GM12891 (cell line): ENCODE data around the gene CFL2.

Source experiments
- DNase-seq: peaks from one replicate; pipeline ENCODE4 v3.0.0; 2011; ENCODE audit warnings: low spot score; ENCODE audit not compliant: insufficient read length
- FAIRE-seq: peaks from 2 replicates; lab custom pipeline; 2011; peaks lifted over from hg19 to GRCh38; lab: Jason Lieb, UNC
- PAX5 ChIP-seq: IDR thresholded peaks from 2 replicates; pipeline ENCODE4 v1.6.1; 2011; ENCODE audit warnings: low read length, moderate library complexity, mild to moderate bottlenecking; ENCODE audit not compliant: insufficient read depth, severe bottlenecking
- POLR2A ChIP-seq: IDR thresholded peaks from 2 replicates; pipeline ENCODE4 v1.6.1; 2011; ENCODE audit warnings: low read depth, low read length, control low read depth
- POLR2AphosphoS5 ChIP-seq: IDR thresholded peaks from 2 replicates; pipeline ENCODE4 v1.6.1; 2011; ENCODE audit warnings: low read depth, low read length, control low read depth
- POU2F2 ChIP-seq: IDR thresholded peaks from 2 replicates; pipeline ENCODE4 v1.6.1; 2011; ENCODE audit warnings: low read depth, mild to moderate bottlenecking, control low read depth, low read length, moderate library complexity
- SPI1 ChIP-seq: IDR thresholded peaks from 2 replicates; pipeline ENCODE4 v1.6.1; 2011; ENCODE audit warnings: low read depth, low read length, control low read depth
- TAF1 ChIP-seq: IDR thresholded peaks from 2 replicates; pipeline ENCODE4 v1.6.1; 2011; ENCODE audit warnings: low read depth, low read length, control low read depth

CFL2 gene

DNA sequence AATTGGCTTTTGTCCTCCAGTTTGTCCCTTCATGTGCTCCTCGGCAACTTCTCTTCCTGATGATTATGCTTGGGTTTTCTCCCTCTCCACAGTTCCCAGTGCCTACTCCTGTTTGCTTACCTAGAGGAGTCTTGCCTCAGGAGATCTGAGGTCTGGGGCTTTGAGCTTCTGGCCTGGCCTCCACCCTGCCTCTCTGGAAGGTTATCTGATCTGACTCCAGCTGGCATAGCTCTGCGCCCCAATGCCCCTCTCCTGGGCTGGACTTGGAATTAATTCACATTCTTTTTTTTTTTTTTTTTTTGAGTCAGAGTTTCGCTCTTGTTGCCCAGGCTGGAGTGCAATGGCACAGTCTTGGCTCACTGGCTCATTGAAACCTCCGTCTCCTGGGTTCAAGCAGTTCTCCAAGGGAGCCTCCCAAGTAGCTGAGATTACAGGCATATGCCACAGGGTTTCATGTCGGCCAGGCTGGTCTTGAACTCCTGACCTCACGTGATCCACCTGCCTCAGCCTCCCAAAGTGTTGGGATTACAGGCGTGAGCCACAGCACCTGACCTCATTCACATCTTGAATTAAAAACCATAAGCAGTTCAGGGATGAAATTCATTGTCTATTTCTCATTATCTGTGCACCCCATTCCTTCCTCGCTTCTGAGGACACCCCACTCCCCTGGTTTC lies 33.5 kb downstream of the CFL2 start:
- DNase-seq (no peak), FAIRE-seq (no peak)
- TF ChIP-seq TAF1 (no peak), POU2F2 (no peak), POLR2A (no peak), POLR2AphosphoS5 (no peak)

DNA sequence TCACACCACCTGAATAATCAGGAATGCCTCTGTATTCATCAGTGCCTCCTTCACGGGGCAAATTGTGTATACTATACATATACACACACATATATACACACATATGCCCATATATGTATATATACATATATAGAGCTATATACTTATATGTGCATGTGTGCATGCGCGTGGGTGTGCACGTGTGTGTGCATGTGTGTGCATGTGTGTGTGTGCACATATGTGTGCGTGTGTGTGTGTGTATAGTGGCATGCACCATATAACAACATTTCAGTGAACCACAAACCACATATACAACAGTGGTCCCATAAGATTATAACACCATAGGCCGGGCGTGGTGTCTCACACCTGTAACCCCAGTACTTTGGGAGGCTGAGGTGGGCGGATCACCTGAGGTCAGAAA lies 35.7 kb downstream of the CFL2 start:
- DNase-seq = no peak
- no peak for TF ChIP-seq POLR2A
- no peak for TF ChIP-seq PAX5
- TF ChIP-seq SPI1 = no peak
- no peak for FAIRE-seq

DNA sequence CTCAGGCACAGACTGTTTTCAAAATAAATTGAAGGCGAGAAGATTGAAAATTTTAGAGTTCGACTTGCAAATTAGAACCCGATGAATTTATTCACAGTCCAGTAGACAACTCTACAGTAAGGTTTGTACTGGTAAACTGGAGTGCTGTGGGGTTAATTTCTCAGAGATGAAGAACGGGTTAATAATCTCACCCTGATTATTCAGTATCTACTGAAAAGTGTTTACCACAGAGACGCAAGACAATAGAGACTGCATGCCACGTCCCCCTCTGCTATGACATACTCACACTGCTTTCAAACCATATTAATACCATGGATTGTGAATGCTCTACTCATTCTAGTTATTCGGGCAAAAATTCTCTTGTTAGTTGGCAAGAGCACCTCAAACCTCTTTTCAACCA lies 36.1 kb downstream of the CFL2 start:
- no peak for TF ChIP-seq POLR2AphosphoS5
- no peak for TF ChIP-seq POU2F2
- TF ChIP-seq PAX5 = no peak
- TF ChIP-seq TAF1 = no peak
- TF ChIP-seq POLR2A = no peak
- TF ChIP-seq SPI1 = no peak
- no peak for FAIRE-seq
- no peak for DNase-seq

DNA sequence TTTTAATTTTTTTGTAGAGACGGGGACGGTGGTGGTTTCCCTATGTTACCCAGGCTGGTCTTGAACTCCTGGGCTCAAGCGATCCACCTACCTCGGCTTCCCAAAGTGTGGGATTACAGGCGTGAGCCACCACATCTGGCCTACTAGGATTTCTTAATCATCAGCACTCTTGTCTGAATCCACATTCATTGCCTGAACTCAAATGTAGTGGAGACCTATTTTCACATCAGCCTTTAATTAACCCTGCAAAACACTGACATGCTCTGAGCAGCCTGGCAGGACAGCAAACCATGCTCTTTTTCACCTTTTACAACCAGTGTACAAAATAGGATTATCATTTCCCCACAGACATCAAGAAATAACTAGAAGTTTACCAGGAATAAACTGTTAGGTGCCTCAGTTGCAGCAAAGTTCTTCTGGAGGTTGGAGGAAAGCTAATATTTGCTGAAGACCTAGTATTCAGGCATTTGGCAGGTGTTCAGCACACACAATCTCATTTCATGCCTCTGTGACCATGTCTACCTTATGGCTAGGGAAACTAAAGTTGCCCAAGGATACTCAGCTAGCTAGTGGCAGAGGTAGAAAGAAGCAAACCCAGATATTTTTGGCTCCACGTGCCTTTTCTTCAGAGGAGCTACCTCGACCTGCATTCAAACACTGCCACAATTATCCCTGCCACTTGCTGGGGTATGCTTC lies 37.7 kb downstream of the CFL2 start:
- FAIRE-seq (no peak), DNase-seq (no peak)
- TF ChIP-seq POLR2A (no peak), SPI1 (no peak), TAF1 (no peak), PAX5 (no peak), POLR2AphosphoS5 (no peak), POU2F2 (no peak)

DNA sequence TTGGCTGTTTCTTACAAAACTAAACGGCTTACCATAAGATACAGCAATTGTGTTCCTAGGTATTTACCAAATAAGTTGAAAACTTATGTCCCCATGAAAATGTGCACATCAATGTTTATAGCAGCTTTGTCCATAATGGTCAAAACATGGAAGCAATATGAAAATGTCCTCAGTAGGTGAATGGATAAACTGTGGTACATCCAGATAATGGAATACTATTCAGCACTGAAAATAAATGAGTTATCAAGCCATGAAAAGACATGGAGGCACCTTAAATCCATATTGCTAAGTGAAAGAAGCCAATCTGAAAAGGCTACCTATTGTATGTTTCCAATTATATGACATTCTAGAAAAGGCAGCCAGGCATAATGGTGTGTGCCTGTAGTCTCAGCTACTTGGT lies 40.7 kb downstream of the CFL2 start:
- FAIRE-seq (no peak), DNase-seq (no peak)
- TF ChIP-seq POLR2A (no peak), SPI1 (no peak), POLR2AphosphoS5 (no peak), POU2F2 (no peak), TAF1 (no peak), PAX5 (no peak)

DNA sequence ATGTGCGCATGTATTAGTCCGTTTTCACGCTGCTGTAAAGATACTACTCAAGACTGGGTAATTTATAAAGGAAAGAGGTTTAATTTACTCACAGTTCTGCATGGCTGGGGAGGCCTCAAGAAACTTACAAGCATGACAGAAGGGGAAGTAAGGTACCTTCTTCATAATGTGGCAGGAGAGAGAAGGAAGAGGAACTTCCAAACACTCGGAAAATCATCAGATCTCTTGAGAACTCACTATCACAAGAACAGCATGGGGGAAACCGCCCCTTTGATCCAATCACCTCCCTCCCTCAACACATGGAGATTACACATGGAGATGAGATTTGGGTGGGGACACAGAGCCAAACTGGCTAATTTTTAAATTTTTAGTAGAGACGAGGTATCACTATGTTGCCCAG lies 42.7 kb downstream of the CFL2 start:
- FAIRE-seq (no peak), DNase-seq (no peak)
- TF ChIP-seq PAX5 (no peak), POU2F2 (no peak), SPI1 (no peak)

DNA sequence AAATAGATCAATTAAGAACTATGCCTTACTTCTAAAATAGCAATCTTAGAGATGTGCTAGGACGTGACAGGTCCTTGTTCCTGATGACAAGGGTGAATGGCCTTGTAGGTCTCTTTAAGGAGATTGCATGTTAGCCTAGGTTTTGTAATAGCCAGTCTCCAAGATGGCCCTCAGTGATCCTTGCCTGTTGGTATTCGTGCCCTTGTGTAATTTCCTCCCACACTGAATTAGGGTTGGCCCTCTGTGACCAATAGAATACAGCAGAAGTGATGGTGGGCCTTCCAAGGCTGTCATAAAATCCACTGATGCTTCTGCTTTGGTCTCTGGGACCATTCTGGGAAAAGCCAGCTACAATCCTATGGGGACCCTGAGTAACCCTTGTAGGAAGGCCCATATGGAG lies 46.3 kb downstream of the CFL2 start:
- no peak for FAIRE-seq
- TF ChIP-seq POLR2A (no peak), POLR2AphosphoS5 (no peak), SPI1 (no peak), POU2F2 (no peak), PAX5 (no peak), TAF1 (no peak)
- DNase-seq = no peak

DNA sequence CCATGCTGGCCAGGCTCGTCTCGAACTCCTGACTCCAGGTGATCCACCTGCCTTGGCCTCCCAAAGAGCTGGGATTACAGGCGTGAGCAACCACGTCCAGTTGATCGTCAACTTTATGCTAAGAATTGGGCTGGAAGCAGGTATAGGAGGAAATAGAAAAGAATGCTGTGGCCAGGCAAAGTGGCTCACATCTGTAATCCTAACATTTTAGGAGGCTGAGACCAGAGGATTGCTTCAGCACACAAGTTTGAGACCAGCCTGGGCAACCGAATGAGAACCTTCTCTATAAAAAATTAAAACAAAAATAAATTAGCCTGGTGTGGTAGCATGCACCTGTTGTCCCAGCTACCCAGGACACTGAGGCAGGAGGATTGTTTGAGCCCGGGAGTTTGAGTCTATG lies 47.4 kb downstream of the CFL2 start:
- no peak for FAIRE-seq
- TF ChIP-seq POU2F2 (no peak), SPI1 (no peak)
- no peak for DNase-seq

DNA sequence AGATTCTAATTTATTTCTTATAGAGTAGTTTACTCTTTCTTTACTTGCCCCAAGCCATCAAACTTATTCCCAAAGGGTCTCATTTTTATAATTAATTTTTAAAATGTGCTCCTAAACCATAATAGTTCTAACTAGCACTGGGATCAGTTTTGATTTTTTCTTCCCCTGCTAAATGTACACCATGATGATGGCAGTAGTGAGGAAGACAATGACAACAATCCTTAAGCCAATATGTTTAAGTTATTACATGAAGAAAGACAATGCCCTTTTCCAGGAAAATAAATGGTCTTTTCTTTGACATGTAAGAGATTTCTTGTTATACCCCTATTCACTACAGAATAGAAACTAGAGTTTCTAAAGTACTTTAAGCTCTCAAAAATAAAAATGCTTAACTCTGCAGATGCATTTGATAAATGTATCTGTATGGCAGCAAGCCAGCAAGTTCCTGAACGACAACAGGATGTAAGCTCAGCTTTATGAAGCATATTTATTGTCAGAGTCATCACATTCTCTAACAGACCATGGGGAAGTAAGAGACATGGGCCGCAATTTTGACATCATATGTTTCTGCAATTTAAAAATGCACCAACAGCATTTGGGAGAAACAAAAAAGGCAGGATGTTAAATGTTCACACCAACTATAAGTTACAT lies 48.5 kb downstream of the CFL2 start:
- DNase-seq (no peak), FAIRE-seq (peak; percentile 38)
- no peak for TF ChIP-seq POLR2AphosphoS5
- no peak for TF ChIP-seq SPI1
- TF ChIP-seq PAX5 = no peak
- no peak for TF ChIP-seq POU2F2
- TF ChIP-seq TAF1 = no peak
- no peak for TF ChIP-seq POLR2A

DNA sequence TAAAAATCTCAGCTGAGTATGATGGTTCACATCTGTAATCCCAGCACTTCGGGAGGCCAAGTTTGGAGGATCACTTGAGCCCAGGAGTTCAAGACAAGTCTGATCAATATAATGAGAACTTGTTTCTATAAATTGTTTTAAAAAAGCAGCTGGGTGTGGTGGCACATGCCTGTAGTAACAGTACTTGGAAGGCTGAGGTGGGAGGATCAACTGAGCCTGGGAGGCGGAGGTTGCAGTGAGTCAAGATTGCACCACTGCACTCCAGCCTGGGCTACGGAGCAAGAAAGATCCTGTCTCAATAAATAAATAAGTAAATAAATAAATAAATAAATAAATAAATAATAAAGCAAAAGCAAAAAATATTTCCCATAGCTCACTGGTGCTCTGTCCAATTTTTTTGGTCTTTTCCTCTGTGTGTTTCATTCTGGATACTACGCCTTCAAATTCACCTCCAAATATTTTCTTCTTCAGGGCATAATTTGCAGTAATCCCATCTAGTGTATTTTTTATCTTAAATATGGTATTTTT lies 51.8 kb downstream of the CFL2 start:
- FAIRE-seq = no peak
- no peak for TF ChIP-seq POLR2AphosphoS5
- TF ChIP-seq SPI1 = no peak
- TF ChIP-seq TAF1 = no peak
- no peak for TF ChIP-seq PAX5
- DNase-seq = no peak
